Mesendoderm (in vitro differentiated cells): Measurements from ENCODE around the gene DNASE1L1.

Experiments used
- DNase-seq: peaks from one replicate; pipeline ENCODE4 v3.0.0; 2013
- H2AK5ac ChIP-seq: 2 replicates; pipeline ENCODE4 v1.6.1; 2013; ENCODE audit warnings: low read length, inconsistent platforms
- H2BK120ac ChIP-seq: 2 replicates; pipeline ENCODE4 v1.6.1; 2013; ENCODE audit warnings: low read depth, mild to moderate bottlenecking, low read length, moderate library complexity, mixed read lengths
- H2BK15ac ChIP-seq: replicated peaks from 2 replicates; pipeline ENCODE4 v1.6.1; 2013; ENCODE audit warnings: low read depth, mild to moderate bottlenecking, moderate library complexity
- H2BK5ac ChIP-seq: 2 replicates; pipeline ENCODE4 v1.6.1; 2013; ENCODE audit warnings: low read length, inconsistent platforms
- H3K18ac ChIP-seq: 2 replicates; pipeline ENCODE4 v1.6.1; 2013; ENCODE audit warnings: mild to moderate bottlenecking, low read length, mixed read lengths
- H3K23ac ChIP-seq: one replicate; pipeline ENCODE4 v1.6.1; 2013; ENCODE audit warnings: low read length
- H3K27ac ChIP-seq: 2 replicates; pipeline ENCODE4 v1.5.1; 2013; ENCODE audit warnings: low read depth, mild to moderate bottlenecking, inconsistent platforms, low read length, moderate library complexity
- H3K27me3 ChIP-seq: 2 replicates; pipeline ENCODE4 v1.6.1; 2013; ENCODE audit warnings: low read length, control low read depth, mild to moderate bottlenecking, inconsistent platforms; ENCODE audit not compliant: insufficient read depth, poor library complexity
- H3K36me3 ChIP-seq: 2 replicates; pipeline ENCODE4 v1.6.1; 2013; ENCODE audit warnings: low read length, inconsistent platforms; ENCODE audit not compliant: control insufficient read depth, insufficient read depth
- H3K4ac ChIP-seq: one replicate; pipeline ENCODE4 v1.6.1; 2013; ENCODE audit warnings: low read depth, mild to moderate bottlenecking, low read length, moderate library complexity
- H3K4me1 ChIP-seq: 2 replicates; pipeline ENCODE4 v1.6.1; 2013; ENCODE audit warnings: low read depth, low read length, inconsistent platforms; ENCODE audit not compliant: control insufficient read depth
- H3K4me2 ChIP-seq: 2 replicates; pipeline ENCODE4 v1.6.1; 2013; ENCODE audit warnings: low read length
- H3K4me3 ChIP-seq: 2 replicates; pipeline ENCODE4 v1.5.1; 2013; ENCODE audit warnings: mild to moderate bottlenecking, low read length
- H3K56ac ChIP-seq: one replicate; pipeline ENCODE4 v1.6.1; 2013; ENCODE audit warnings: low read length
- H3K79me1 ChIP-seq: 2 replicates; pipeline ENCODE4 v1.6.1; 2013; ENCODE audit warnings: low read length, inconsistent platforms
- H3K79me2 ChIP-seq: 2 replicates; pipeline ENCODE4 v1.6.1; 2013; ENCODE audit warnings: mild to moderate bottlenecking, low read length; ENCODE audit not compliant: control insufficient read depth, insufficient read depth
- H3K9ac ChIP-seq: 2 replicates; pipeline ENCODE4 v1.6.1; 2013; ENCODE audit warnings: low read length, inconsistent platforms
- H4K5ac ChIP-seq: one replicate; pipeline ENCODE4 v1.6.1; 2013; ENCODE audit warnings: low read length
- H4K8ac ChIP-seq: one replicate; pipeline ENCODE4 v1.6.1; 2013; ENCODE audit warnings: low read depth, mild to moderate bottlenecking, control low read depth, low read length, moderate library complexity
- WGBS: extraction: QIAGEN DNeasy Blood & Tissue Kit; methylation state at CpG from one replicate; pipeline ENCODE4 v1.1.7; 2013; ENCODE audit warnings: low lambda C conversion rate, missing lambda C conversion rate; ENCODE audit not compliant: insufficient coverage; ENCODE audit errors: extremely low coverage; 5-methylcytosine and 5-hydroxymethylcytosine counted together

Gene DNASE1L1

DNA sequence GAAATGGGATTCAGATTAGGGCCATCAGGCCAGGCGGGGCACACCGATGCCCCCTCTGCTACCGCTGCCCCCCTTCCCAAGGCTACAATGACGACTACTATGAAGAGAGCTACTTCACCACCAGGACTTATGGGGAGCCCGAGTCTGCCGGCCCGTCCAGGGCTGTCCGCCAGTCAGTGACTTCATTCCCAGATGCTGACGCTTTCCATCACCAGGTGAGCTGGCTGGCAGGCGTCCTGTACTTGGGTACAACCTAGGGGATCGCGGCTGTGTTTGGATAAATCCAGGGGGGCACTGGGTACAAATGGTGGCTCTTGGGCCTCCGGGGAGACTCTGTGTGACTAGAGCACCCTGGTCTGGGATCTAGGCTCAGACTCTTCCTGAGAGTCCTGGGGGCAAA lies 28.9 kb downstream of the DNASE1L1 start:
- no peaks in the 10 kb centered on the region for H3K27me3 ChIP-seq
- H3K27ac ChIP-seq, result no peak overlapping the region
- H3K9ac ChIP-seq, result peak overlapping the region; percentile 80
- H3K4me1 ChIP-seq, result no peaks in the 10 kb centered on the region
- no peak for DNase-seq
- no peaks in the 10 kb centered on the region for H3K79me1 ChIP-seq
- H3K36me3 ChIP-seq, result no peaks in the 10 kb centered on the region
- no peak overlapping the region for H2BK5ac ChIP-seq
- H2AK5ac ChIP-seq, result no peak overlapping the region
- H3K79me2 ChIP-seq, result peaks cover 4% of the 10 kb centered on the region
- H3K18ac ChIP-seq, result no peak overlapping the region
- H3K4me3 ChIP-seq, result peak overlapping the region; percentile 71
- no peak overlapping the region for H4K8ac ChIP-seq
- no peak overlapping the region for H2BK15ac ChIP-seq
- no peak overlapping the region for H4K5ac ChIP-seq
- H2BK120ac ChIP-seq, result no peak overlapping the region
- peak overlapping the region; percentile 54 for H3K4me2 ChIP-seq
- no CpG with 5 or more reads among the region's 13 CpGs for WGBS
- no peak overlapping the region for H3K23ac ChIP-seq
- H3K56ac ChIP-seq, result peak overlapping the region; percentile 86
- no peak overlapping the region for H3K4ac ChIP-seq

DNA sequence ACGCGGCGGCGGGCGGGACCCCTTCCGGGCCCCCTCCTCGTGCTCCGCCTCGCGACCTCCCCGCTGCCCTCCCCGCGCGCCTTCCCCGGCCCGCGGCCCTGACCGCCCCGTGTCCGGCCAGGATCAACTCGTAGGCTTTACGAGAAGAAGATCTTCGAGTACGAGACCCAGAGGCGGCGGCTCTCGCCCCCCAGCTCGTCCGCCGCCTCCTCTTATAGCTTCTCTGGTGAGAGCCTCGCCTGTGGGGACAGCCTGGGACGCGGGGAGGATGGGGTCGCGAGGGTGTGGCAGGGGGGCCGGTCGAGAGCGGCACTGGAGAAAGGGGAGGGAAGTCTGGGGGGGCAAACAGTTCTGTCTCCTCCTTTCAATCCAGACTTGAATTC lies 29.5 kb downstream of the DNASE1L1 start:
- H3K23ac ChIP-seq, result peak overlapping the region; percentile 24
- no peaks in the 10 kb centered on the region for H3K27me3 ChIP-seq
- no peaks in the 10 kb centered on the region for H3K4me1 ChIP-seq
- H3K56ac ChIP-seq, result peak overlapping the region; percentile 86
- peak overlapping the region; percentile 43 for H3K27ac ChIP-seq
- no peak overlapping the region for H4K8ac ChIP-seq
- H3K18ac ChIP-seq, result peak overlapping the region; percentile 22
- no peak overlapping the region for H4K5ac ChIP-seq
- peak overlapping the region; percentile 71 for H3K4me3 ChIP-seq
- no peaks in the 10 kb centered on the region for H3K36me3 ChIP-seq
- DNase-seq, result no peak
- H3K4me2 ChIP-seq, result peak overlapping the region; percentile 54
- peaks cover 4% of the 10 kb centered on the region for H3K79me2 ChIP-seq
- WGBS, result no CpG with 5 or more reads among the region's 38 CpGs
- no peaks in the 10 kb centered on the region for H3K79me1 ChIP-seq
- H2BK120ac ChIP-seq, result no peak overlapping the region
- no peak overlapping the region for H3K4ac ChIP-seq
- H2BK5ac ChIP-seq, result no peak overlapping the region
- no peak overlapping the region for H2BK15ac ChIP-seq
- no peak overlapping the region for H2AK5ac ChIP-seq
- H3K9ac ChIP-seq, result peak overlapping the region; percentile 80

GRCh38 chrX:154378799-154379568 lies 30.1 kb downstream of the DNASE1L1 start, which contains the start of gene EMD:
Gene EMD, plus strand, starts transcription at chrX:154379295. Its CDS starts 190 bp downstream, at chrX:154379485.
- peak; percentile 98 for DNase-seq
- Histone ChIP-seq H3K27me3 (no peaks in the 10 kb centered on the region), H3K36me3 (no peaks in the 10 kb centered on the region), H3K79me1 (no peaks in the 10 kb centered on the region), H3K56ac (peak within 1 kb of the TSS; percentile 88), H3K9ac (peak within 1 kb of the TSS; percentile 82), H3K4me3 (peak within 1 kb of the TSS; percentile 71), H2BK5ac (no peak within 1 kb of the TSS), H3K4me2 (peak within 1 kb of the TSS; percentile 54), H3K18ac (peak within 1 kb of the TSS; percentile 41), H3K79me2 (peaks cover 4% of the 10 kb centered on the region), H2AK5ac (no peak within 1 kb of the TSS), H2BK15ac (no peak within 1 kb of the TSS), H3K27ac (peak within 1 kb of the TSS; percentile 94), H3K23ac (peak within 1 kb of the TSS; percentile 24), H2BK120ac (no peak within 1 kb of the TSS), H3K4me1 (no peaks in the 10 kb centered on the region), H3K4ac (peak within 1 kb of the TSS; percentile 92), H4K5ac (no peak within 1 kb of the TSS), H4K8ac (no peak within 1 kb of the TSS)
- WGBS, result no CpG with 5 or more reads among the region's 103 CpGs

GRCh38 chrX:154378059-154378798 lies 30.8 kb downstream of the DNASE1L1 start:
- Histone ChIP-seq H3K18ac (peak overlapping the region; percentile 41), H2AK5ac (no peak overlapping the region), H3K56ac (peak overlapping the region; percentile 88), H3K79me2 (peaks cover 4% of the 10 kb centered on the region), H3K27me3 (no peaks in the 10 kb centered on the region), H3K4ac (peak overlapping the region; percentile 92), H2BK15ac (no peak overlapping the region), H2BK120ac (no peak overlapping the region), H3K79me1 (no peaks in the 10 kb centered on the region), H2BK5ac (no peak overlapping the region), H3K4me2 (peak overlapping the region; percentile 31), H4K5ac (no peak overlapping the region), H3K4me1 (no peaks in the 10 kb centered on the region), H3K23ac (no peak overlapping the region), H3K4me3 (no peak overlapping the region), H4K8ac (no peak overlapping the region), H3K9ac (peak overlapping the region; percentile 82), H3K36me3 (no peaks in the 10 kb centered on the region), H3K27ac (peak overlapping the region; percentile 94)
- WGBS, result no CpG with 5 or more reads among the region's 79 CpGs
- no peak for DNase-seq

DNA sequence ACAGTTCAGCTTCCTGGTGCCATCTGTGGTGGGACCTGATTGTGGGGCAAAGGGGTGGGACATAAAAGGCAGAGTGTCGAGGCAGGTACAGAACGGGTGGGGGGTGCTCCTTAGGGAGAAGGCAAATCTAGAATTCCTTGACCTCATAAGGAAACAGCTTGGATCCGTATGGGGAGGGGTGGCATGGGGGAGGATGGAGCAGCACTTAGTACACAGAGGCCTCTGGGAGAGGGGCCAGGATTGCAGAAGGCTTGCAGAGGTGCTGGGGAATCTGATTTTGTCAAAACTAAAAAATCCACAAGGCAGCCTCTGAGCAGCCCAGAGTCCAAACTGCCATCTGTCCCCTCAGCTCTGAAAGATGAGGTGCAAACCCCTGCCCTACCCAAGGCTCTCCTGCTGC lies 32.3 kb downstream of the DNASE1L1 start:
- H4K8ac ChIP-seq, result no peak overlapping the region
- H3K4me1 ChIP-seq, result no peaks in the 10 kb centered on the region
- no peaks in the 10 kb centered on the region for H3K36me3 ChIP-seq
- no peak overlapping the region for H2BK120ac ChIP-seq
- no peak overlapping the region for H3K4ac ChIP-seq
- H2AK5ac ChIP-seq, result no peak overlapping the region
- no peak overlapping the region for H3K27ac ChIP-seq
- no peak for DNase-seq
- H3K23ac ChIP-seq, result no peak overlapping the region
- H3K4me2 ChIP-seq, result no peak overlapping the region
- H3K18ac ChIP-seq, result no peak overlapping the region
- WGBS, result no CpG with 5 or more reads among the region's 3 CpGs
- H2BK15ac ChIP-seq, result no peak overlapping the region
- H3K27me3 ChIP-seq, result no peaks in the 10 kb centered on the region
- peaks cover 4% of the 10 kb centered on the region for H3K79me2 ChIP-seq
- no peaks in the 10 kb centered on the region for H3K79me1 ChIP-seq
- H2BK5ac ChIP-seq, result no peak overlapping the region
- H3K56ac ChIP-seq, result no peak overlapping the region
- H3K9ac ChIP-seq, result no peak overlapping the region
- H3K4me3 ChIP-seq, result no peak overlapping the region
- H4K5ac ChIP-seq, result no peak overlapping the region
